ENCODE data around the gene OSBP2.

Gene OSBP2

GRCh38 chr22:30903876-30904460 lies 209.3 kb downstream of the OSBP2 start:
- no peak for DNase-seq (ENCODE audit: low read depth)

GRCh38 chr22:30905696-30906341 lies 211.1 kb downstream of the OSBP2 start:
- no peak for DNase-seq (ENCODE audit: low read depth)

- no peak for DNase-seq (ENCODE audit: low read depth)
Observed at GRCh38 chr22:30906411-30906810, 211.7 kb downstream of the OSBP2 start.

GRCh38 chr22:30906946-30907345 lies 212.3 kb downstream of the OSBP2 start:
- no peak for DNase-seq (ENCODE audit: low read depth)

- DNase-seq (ENCODE audit: low read depth): no peak
Observed at GRCh38 chr22:30908051-30908461, 213.4 kb downstream of the OSBP2 start.

- DNase-seq (ENCODE audit: low read depth): no peak
Observed at GRCh38 chr22:30909306-30909705, 214.6 kb downstream of the OSBP2 start.

GRCh38 chr22:30910358-30910757 lies 215.7 kb downstream of the OSBP2 start:
- no peak for DNase-seq (ENCODE audit: low read depth)

- no peak for DNase-seq (ENCODE audit: low read depth)
Observed at GRCh38 chr22:30918761-30919160, 224.1 kb downstream of the OSBP2 start.

GRCh38 chr22:30919973-30920372 lies 225.3 kb downstream of the OSBP2 start:
- no peak for DNase-seq (ENCODE audit: low read depth)

GRCh38 chr22:30920407-30920806 lies 225.7 kb downstream of the OSBP2 start:
- DNase-seq (ENCODE audit: low read depth): peak; percentile 74

GRCh38 chr22:30921108-30921507 lies 226.4 kb downstream of the OSBP2 start:
- DNase-seq (ENCODE audit: low read depth): no peak

GRCh38 chr22:30922151-30922611 lies 227.5 kb downstream of the OSBP2 start:
- peak; percentile 65 for DNase-seq (ENCODE audit: low read depth)

GRCh38 chr22:30923168-30923900 lies 228.7 kb downstream of the OSBP2 start:
- no peak for DNase-seq (ENCODE audit: low read depth)

GRCh38 chr22:30925667-30926066 lies 231.0 kb downstream of the OSBP2 start:
- no peak for DNase-seq (ENCODE audit: low read depth)

GRCh38 chr22:30926706-30927105 lies 232.0 kb downstream of the OSBP2 start:
- DNase-seq (ENCODE audit: low read depth): no peak

- no peak for DNase-seq (ENCODE audit: low read depth)
Observed at GRCh38 chr22:30927806-30928205, 233.1 kb downstream of the OSBP2 start.

GRCh38 chr22:30928401-30928800 lies 233.7 kb downstream of the OSBP2 start:
- no peak for DNase-seq (ENCODE audit: low read depth)

GRCh38 chr22:30930228-30930627 lies 235.6 kb downstream of the OSBP2 start:
- DNase-seq (ENCODE audit: low read depth): no peak

GRCh38 chr22:30931541-30932300 lies 237.0 kb downstream of the OSBP2 start:
- no peak for DNase-seq (ENCODE audit: low read depth)

- no peak for DNase-seq (ENCODE audit: low read depth)
Observed at GRCh38 chr22:30932661-30933060, 238.0 kb downstream of the OSBP2 start.

- DNase-seq (ENCODE audit: low read depth): no peak
Observed at GRCh38 chr22:30933457-30933856, 238.8 kb downstream of the OSBP2 start.

- no peak for DNase-seq (ENCODE audit: low read depth)
Observed at GRCh38 chr22:30934053-30934452, 239.4 kb downstream of the OSBP2 start.
